Measurements from ENCODE around the gene EIF3L.

Gene EIF3L

DNA sequence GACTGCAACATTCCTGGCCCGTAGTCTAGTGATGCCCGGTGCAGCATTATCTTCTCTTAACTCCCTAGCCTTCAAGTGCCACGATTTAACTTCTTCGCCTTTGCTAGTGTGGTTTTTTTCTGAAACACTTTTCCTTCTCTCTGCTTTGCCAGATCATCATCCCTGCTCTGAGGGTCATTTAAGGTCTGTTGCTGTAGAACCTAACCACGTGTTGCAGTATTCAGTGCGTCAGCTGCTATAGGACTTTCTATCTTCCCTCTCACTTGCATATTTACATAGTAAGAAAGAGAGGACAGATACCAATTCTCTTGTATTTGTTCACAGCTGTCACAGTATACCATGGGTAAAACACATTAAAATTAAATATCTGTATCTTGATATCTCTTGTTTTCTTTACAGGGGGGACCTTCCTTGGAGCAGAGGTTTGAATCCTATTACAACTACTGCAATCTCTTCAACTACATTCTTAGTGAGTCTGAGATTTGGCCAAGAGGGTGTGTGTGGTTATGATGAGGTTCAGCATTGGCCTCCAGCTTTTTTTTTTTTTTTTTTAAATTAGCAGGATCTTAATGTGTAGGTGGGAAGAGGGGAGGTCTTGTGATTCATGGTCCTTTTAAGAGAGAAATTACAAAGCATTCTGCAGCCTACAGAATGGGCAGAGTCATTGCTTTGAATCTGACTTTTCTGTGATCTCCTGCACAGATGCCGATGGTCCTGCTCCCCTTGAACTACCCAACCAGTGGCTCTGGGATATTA is 13.5 kb downstream of the EIF3L start:
- DNase-seq: no peak
- peak overlapping the region; percentile 52 for H3K27ac Mint-ChIP-seq
- H3K4me3 Mint-ChIP-seq: no peak overlapping the region
- H3K9me3 Mint-ChIP-seq: no peaks in the 10 kb centered on the region
- H3K27me3 Mint-ChIP-seq: no peaks in the 10 kb centered on the region
- H3K4me1 Mint-ChIP-seq (ENCODE audit: low read depth): peaks cover 20% of the 10 kb centered on the region
- H3K36me3 Mint-ChIP-seq (ENCODE audit: low read depth): peaks cover 94% of the 10 kb centered on the region

DNA sequence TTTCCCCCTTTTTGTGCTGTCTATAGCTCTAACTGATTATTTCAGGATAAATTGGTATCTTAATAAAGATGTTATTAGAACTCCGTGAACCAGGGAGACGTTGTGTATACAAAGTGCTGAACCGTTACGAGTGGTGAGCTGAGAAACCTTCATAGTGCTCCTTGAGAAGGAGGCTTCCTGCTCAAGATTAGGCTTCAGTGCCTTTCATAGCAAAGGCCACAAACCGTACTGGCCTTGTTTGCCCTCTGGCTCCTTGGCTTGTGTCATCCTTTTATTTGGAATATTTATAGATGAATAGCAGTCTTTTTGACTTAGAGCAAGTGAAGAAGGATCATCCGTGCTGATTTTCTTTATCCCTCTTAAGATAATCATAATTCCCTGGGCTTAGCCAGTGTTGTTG is 16.3 kb downstream of the EIF3L start:
- no peak overlapping the region for H3K27ac Mint-ChIP-seq
- peaks cover 97% of the 10 kb centered on the region for H3K36me3 Mint-ChIP-seq (ENCODE audit: low read depth)
- peaks cover 20% of the 10 kb centered on the region for H3K4me1 Mint-ChIP-seq (ENCODE audit: low read depth)
- H3K4me3 Mint-ChIP-seq: no peak overlapping the region
- no peaks in the 10 kb centered on the region for H3K9me3 Mint-ChIP-seq
- DNase-seq: no peak
- no peaks in the 10 kb centered on the region for H3K27me3 Mint-ChIP-seq

DNA sequence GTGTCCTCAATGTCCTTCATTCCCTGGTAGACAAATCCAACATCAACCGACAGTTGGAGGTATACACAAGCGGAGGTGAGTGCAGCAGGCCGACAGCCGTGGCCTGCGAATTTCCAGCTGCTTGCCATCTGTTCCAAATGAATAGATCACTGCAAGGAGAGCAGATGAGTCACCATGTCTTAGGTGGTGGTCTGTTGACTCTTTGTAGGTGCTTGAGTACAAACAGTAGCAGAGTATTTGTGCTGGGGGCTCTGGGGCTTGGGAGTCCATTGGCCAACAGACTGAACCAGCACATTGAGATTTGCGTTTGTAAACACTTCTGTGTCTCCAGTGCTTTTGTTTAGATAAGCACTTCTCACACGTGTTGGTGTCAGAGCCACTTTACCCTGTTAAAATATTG is 21.1 kb downstream of the EIF3L start:
- Mint-ChIP-seq H3K27ac (no peak overlapping the region), H3K9me3 (no peaks in the 10 kb centered on the region), H3K4me1 (ENCODE audit: low read depth) (no peaks in the 10 kb centered on the region), H3K36me3 (ENCODE audit: low read depth) (peaks cover 94% of the 10 kb centered on the region), H3K4me3 (no peak overlapping the region), H3K27me3 (no peaks in the 10 kb centered on the region)
- DNase-seq: no peak

DNA sequence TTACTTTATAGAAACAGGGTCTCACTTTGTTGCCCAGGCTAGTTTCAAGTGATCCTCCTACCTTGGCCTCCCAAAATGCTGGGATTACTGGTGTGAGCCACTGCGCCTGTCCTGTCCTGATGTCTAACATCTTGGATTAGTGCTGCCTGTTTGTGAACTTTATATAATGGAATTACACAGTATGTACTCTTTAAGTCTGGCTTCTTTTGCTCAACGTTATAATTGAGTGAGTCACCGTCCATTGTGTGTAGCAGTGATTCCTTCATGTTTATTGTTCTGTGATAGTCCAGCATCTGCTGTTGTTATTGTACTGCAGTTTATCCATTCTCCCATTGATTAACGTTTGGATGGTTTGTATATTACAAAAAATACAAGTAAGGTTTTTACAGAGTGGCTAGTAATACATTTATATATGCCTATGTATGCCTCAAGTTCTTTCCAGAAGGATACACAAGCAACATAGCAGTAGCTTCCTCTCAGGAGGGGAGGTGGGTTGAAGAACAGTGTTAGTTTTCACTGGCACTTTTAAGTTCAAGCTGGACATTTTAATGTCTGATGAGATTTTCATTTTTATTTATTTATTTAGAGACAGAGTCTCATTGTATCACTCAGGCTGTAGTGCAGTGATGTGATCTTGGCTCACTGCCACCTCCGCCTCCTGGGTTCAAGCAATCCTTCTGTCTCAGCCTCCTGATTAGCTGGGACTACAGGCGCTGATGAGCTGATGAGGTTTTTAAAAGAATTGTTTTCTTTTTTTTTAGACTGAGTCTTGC is 31.6 kb downstream of the EIF3L start:
- Mint-ChIP-seq H3K9me3 (no peaks in the 10 kb centered on the region), H3K4me1 (ENCODE audit: low read depth) (peaks cover 7% of the 10 kb centered on the region), H3K27ac (peak overlapping the region; percentile 11), H3K27me3 (no peaks in the 10 kb centered on the region), H3K36me3 (ENCODE audit: low read depth) (peaks cover 91% of the 10 kb centered on the region), H3K4me3 (no peak overlapping the region)
- DNase-seq: no peak

DNA sequence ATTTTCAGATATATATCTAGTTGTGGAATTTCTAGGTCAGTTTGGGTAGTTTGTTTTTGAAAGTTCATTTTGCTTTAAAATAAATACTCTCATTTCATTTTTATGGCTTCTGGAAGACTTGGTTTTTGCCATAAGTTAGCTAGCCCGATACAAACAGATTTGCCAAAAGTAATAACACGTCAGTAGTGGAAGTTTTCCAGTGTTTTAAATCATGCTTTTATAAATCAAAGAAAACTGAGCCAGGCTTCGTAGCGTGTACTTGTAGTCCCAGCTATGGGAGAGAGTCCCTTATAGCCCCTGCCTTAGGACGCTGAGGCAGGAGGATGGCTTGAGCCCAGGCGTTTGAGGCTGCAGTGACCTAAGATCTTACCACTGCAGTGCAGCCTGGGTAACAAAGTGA is 35.2 kb downstream of the EIF3L start:
- Mint-ChIP-seq H3K4me1 (ENCODE audit: low read depth) (peaks cover 2% of the 10 kb centered on the region), H3K27ac (peak overlapping the region; percentile 64), H3K4me3 (no peak overlapping the region), H3K9me3 (no peaks in the 10 kb centered on the region), H3K27me3 (no peaks in the 10 kb centered on the region), H3K36me3 (ENCODE audit: low read depth) (peaks cover 89% of the 10 kb centered on the region)
- no peak for DNase-seq

DNA sequence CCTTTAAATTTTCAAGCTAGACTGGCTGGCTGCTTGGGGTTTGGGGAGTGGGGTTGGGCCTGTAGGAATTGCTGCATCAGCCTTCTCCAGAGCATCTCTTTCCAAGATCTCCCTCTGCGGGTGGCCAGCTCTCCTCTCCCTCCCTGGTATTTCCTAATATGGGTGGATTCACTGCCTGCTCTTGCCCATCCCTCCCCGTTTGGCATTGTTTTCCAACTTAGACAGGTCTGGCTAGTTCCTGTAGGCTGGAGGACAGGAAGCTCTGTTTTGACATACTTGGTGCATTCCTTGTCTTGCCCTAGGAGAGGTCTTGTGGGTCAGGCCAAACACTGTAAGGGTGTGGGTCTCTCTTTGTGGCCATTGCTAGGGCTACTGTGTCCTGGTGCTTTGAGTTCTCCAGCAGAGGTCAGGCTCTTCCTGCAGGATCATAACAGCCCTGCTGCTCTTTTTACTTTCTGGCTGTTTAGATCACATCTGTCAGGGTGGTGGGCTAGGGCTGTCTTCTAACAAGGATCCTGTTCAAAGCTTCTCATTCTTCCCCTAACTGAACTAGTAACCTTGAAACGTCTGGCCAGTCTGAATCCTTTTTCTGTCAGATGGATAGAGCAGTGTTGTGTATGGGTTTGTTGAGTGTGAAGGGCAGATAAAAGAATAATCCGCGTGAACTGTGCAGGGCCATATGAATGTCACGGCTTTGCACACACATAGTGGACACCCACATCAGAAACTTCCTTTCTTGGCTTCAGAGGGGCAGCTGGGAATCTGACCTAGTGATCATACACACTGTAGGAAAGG is 38.6 kb downstream of the EIF3L start:
- no peaks in the 10 kb centered on the region for H3K27me3 Mint-ChIP-seq
- H3K27ac Mint-ChIP-seq: peak overlapping the region; percentile 32
- H3K4me3 Mint-ChIP-seq: no peak overlapping the region
- peaks cover 2% of the 10 kb centered on the region for H3K4me1 Mint-ChIP-seq (ENCODE audit: low read depth)
- no peaks in the 10 kb centered on the region for H3K9me3 Mint-ChIP-seq
- no peak for DNase-seq
- peaks cover 90% of the 10 kb centered on the region for H3K36me3 Mint-ChIP-seq (ENCODE audit: low read depth)

DNA sequence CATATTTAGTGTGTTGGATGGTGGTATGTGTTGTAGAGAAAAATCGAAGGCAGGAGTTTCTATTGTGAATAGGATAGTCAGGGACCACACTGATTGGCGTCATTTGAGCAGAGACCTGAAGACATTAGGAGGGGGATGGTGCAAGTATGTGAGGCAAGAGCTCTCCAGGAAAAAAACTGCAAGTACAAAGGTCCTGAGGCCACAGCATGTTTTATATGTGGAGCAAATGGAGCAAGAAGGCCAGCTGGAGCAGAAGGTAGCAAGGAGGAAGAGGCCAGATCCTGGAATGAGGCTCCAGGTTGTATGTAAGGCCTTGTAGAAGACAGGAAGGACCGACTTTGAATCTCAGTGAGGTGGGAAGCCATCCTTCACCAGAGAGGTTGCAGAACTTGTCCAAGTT is 42.7 kb downstream of the EIF3L start:
- no peak for DNase-seq
- Mint-ChIP-seq H3K36me3 (ENCODE audit: low read depth) (peaks cover 69% of the 10 kb centered on the region), H3K9me3 (no peaks in the 10 kb centered on the region), H3K27ac (no peak overlapping the region), H3K27me3 (no peaks in the 10 kb centered on the region), H3K4me1 (ENCODE audit: low read depth) (peaks cover 24% of the 10 kb centered on the region), H3K4me3 (no peak overlapping the region)

DNA sequence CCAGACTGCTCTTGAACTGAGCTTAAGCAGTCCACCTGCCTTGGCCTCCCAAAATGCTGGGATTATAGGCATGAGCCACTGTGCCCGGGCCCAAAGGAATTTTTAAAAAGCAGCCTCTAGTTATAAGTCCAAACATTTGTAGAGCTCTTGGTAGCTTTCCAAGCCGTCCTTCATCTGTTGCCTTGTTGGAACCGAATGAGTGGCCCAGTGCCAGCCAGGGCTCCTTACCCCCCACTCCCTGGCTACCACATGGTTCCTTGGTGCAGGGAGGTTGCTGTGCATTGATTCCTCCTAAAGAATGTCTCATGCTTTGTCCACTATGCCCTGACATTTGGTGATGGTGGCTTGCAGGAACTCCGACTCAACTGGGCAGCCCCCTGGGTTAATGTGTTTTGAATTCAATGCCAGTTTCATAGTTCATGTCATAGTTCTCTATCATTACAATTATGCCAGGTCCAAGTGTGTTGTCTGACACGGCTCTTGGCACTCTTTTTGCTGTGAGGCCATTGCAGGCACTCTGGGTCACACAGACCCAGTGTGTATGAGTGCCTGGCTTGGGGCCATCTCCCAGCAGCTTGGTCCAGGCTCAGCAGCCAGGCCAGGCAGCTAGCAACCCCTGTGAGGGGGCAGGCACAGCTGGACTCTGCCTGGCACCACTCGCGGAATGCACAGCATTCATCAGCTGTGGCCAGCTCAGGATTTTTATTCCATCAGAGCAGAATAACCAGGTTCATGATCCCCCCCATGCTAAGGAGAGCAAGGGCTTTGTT is 43.5 kb downstream of the EIF3L start:
- Mint-ChIP-seq H3K4me1 (ENCODE audit: low read depth) (peaks cover 26% of the 10 kb centered on the region), H3K36me3 (ENCODE audit: low read depth) (peaks cover 61% of the 10 kb centered on the region), H3K27me3 (no peaks in the 10 kb centered on the region), H3K27ac (peak overlapping the region; percentile 80), H3K9me3 (no peaks in the 10 kb centered on the region), H3K4me3 (no peak overlapping the region)
- DNase-seq: no peak

DNA sequence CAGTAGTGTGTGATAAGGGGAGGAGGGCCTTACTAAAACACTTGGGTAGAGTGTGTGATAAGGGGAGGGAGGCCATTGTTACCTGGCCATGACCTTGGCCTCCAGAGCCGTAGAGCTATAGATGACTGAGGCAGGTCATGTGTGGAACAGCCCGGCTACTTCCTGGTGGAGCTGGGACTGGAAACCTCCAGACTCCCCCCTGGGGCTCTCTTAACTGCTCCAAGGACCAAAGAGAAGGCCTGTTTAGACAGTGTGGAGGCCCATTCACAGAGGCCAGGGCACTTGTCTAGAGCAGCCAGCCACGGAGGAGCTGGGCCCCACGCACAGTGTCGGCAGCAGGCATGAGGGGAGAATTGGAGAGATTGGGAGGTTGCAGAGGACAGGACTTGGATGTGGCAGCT is 44.4 kb downstream of the EIF3L start:
- Mint-ChIP-seq H3K27me3 (no peaks in the 10 kb centered on the region), H3K4me3 (no peak overlapping the region), H3K36me3 (ENCODE audit: low read depth) (peaks cover 52% of the 10 kb centered on the region), H3K4me1 (ENCODE audit: low read depth) (peaks cover 26% of the 10 kb centered on the region), H3K9me3 (no peaks in the 10 kb centered on the region), H3K27ac (peak overlapping the region; percentile 80)
- DNase-seq: no peak

DNA sequence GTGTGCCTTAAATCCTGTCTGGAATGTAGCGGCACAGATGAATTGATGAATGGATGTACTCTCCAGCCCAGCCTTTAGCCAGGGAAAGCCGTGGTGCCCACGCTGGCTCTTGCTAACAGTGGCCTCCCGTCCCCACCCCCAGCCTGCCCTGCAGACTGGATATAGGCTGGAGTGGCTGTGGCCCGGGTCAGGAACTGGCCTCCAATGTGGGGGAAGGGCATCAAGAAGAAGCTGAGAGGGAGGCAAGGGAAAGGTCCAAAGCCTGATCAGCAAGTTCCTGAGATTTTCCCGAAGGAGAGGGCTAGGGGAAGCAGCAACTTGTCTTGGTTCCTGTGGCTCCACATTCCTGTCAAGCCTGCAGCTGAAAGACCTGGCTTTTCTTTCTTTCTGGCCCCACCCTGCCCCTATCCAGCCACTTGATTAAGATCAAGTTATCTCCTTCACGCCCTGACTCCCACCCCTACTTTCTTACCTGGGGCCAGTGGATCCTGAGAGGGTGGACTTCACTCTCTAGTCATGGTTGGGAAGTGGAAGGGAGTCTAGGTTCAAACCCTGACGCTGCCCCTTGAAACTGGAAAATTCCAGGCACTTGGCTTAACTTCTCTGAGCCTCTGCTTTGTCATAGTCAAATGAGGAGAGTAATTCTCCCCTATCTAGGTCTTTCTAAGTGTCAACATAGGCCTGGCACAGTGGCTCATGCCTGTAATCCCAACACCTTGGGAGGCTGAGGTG is 45.9 kb downstream of the EIF3L start:
- no peak overlapping the region for H3K4me3 Mint-ChIP-seq
- peak overlapping the region; percentile 74 for H3K27ac Mint-ChIP-seq
- H3K9me3 Mint-ChIP-seq: no peaks in the 10 kb centered on the region
- no peaks in the 10 kb centered on the region for H3K27me3 Mint-ChIP-seq
- H3K4me1 Mint-ChIP-seq (ENCODE audit: low read depth): peaks cover 26% of the 10 kb centered on the region
- DNase-seq: no peak
- H3K36me3 Mint-ChIP-seq (ENCODE audit: low read depth): peaks cover 37% of the 10 kb centered on the region

DNA sequence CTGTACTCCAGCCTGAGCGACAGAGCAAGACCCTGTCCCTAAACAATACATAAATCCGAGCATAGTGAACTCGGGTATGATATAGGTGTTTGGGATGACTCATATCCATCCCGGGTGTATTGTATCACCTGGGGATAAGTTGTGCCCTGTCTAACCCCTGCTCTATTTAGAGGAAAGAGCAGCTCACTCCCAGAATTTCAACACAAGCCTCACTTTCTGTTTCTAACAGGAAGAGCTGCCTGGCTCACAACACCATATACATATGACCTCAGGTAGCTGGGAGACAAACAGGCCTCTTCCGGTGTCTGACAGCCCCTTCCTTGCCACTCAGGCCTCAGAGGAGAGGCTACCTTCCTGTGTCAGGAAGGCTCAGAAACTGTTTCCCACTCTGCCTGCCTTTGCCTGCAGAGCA is 47.0 kb downstream of the EIF3L start:
- Mint-ChIP-seq H3K27ac (peak overlapping the region; percentile 90), H3K36me3 (ENCODE audit: low read depth) (peaks cover 26% of the 10 kb centered on the region), H3K4me3 (no peak overlapping the region), H3K4me1 (ENCODE audit: low read depth) (peaks cover 26% of the 10 kb centered on the region), H3K27me3 (no peaks in the 10 kb centered on the region), H3K9me3 (no peaks in the 10 kb centered on the region)
- no peak for DNase-seq

DNA sequence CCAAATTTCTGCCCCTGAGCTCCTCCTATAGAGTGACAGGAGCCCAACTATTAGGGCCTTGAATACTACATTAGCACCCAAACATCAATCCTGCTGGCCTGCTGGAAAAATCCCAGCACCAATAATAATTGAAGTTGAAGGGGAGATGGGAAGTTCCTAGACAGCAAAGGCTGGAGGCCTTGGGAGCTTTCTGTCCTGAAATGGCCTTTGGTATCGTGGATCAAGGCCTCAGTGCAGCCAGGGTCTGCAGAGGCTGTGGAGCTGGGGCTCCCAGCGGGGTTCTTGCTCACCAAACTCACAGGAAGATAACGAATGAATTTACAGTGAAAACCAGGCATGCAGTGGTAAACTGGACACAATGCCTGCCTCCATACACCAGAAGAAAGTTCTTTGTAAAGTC is 47.7 kb downstream of the EIF3L start:
- no peaks in the 10 kb centered on the region for H3K27me3 Mint-ChIP-seq
- no peak overlapping the region for H3K4me3 Mint-ChIP-seq
- peak overlapping the region; percentile 90 for H3K27ac Mint-ChIP-seq
- peaks cover 19% of the 10 kb centered on the region for H3K36me3 Mint-ChIP-seq (ENCODE audit: low read depth)
- peaks cover 26% of the 10 kb centered on the region for H3K4me1 Mint-ChIP-seq (ENCODE audit: low read depth)
- no peaks in the 10 kb centered on the region for H3K9me3 Mint-ChIP-seq
- DNase-seq: no peak

DNA sequence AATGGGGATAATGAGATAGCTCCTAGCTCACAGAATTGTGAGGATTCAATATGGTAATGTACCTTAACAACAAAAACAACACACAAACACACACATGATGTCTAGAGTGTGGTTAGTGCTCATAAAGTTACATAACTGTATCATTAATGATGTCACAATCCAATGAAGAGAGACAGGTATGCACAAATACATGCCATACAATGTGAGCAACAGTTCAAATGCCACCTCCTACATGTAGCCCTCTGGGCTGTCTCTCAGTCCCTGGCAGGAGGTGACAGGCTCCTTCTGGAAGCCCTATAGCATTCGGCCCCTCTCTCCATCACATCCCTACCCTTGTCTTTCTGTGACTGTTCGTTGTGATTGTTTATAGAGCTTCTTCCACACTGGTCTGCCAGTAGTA is 48.6 kb downstream of the EIF3L start:
- Mint-ChIP-seq H3K4me3 (no peak overlapping the region), H3K4me1 (ENCODE audit: low read depth) (peaks cover 26% of the 10 kb centered on the region), H3K9me3 (no peaks in the 10 kb centered on the region), H3K36me3 (ENCODE audit: low read depth) (peaks cover 12% of the 10 kb centered on the region), H3K27me3 (no peaks in the 10 kb centered on the region), H3K27ac (peak overlapping the region; percentile 44)
- DNase-seq: no peak
